B cell (primary cell): ENCODE data around the gene MSGN1.

Experiments
- EZH2 ChIP-seq: IDR thresholded peaks from 2 replicates; pipeline ENCODE4 v1.6.1; 2012; ENCODE audit warnings: borderline replicate concordance, low read depth, mild to moderate bottlenecking, moderate library complexity, low read length; ENCODE audit not compliant: insufficient read depth, poor library complexity, severe bottlenecking
- TF ChIP-seq, protein P1 (sequence below): fragments of 200-600 bp; IDR thresholded peaks from one replicate; pipeline ENCODE4 v1.8.0; 2022; ENCODE audit warnings: antibody characterized with exemption, mild to moderate bottlenecking

DNA sequence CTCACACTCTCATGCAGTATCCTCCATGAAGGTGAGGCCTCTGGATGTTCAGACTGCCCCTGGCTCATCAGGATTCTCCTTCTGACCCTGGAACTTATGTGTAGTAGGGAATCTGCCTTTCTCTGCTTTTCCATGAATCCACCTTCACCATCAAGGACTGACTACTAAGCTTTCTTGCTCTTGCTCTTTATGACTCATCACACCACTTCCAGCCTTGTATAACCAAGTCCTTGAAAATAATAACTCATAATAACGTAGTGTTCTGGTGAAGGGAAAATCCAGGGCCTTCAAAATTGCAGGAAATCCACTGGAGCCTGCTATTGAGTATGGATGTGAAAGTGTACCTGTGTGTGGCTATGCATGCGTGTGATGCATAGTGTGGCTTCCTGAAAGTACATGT is 50.9 kb downstream of the MSGN1 start:
- TF ChIP-seq, protein P1, sequence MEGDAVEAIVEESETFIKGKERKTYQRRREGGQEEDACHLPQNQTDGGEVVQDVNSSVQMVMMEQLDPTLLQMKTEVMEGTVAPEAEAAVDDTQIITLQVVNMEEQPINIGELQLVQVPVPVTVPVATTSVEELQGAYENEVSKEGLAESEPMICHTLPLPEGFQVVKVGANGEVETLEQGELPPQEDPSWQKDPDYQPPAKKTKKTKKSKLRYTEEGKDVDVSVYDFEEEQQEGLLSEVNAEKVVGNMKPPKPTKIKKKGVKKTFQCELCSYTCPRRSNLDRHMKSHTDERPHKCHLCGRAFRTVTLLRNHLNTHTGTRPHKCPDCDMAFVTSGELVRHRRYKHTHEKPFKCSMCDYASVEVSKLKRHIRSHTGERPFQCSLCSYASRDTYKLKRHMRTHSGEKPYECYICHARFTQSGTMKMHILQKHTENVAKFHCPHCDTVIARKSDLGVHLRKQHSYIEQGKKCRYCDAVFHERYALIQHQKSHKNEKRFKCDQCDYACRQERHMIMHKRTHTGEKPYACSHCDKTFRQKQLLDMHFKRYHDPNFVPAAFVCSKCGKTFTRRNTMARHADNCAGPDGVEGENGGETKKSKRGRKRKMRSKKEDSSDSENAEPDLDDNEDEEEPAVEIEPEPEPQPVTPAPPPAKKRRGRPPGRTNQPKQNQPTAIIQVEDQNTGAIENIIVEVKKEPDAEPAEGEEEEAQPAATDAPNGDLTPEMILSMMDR = no peak
- TF ChIP-seq EZH2 = no peak
